Nephron (organoid): ENCODE results near the gene TSPAN7.

Source experiments
- H3K27ac Mint-ChIP-seq, 3 experiments: 2 replicates each; pipeline ENCODE4 v1.8.0; 2020; ENCODE audit warnings: mixed read lengths in 3 of 3, mild to moderate bottlenecking in 2 of 3, moderate library complexity in 1 of 3
- H3K27me3 Mint-ChIP-seq: 2 replicates; pipeline ENCODE4 v1.8.0; 2021; ENCODE audit warnings: low read depth, mild to moderate bottlenecking, moderate library complexity, mixed read lengths
- H3K36me3 Mint-ChIP-seq: 2 replicates; pipeline ENCODE4 v1.8.0; 2020; ENCODE audit warnings: low read depth, mixed read lengths
- H3K4me1 Mint-ChIP-seq: 2 replicates; pipeline ENCODE4 v1.8.0; 2020; ENCODE audit warnings: mixed read lengths
- H3K4me3 Mint-ChIP-seq, 3 experiments: 2 replicates each; pipeline ENCODE4 v1.8.0; 2020; ENCODE audit warnings: mild to moderate bottlenecking in 3 of 3, mixed read lengths in 3 of 3, moderate library complexity in 2 of 3
- H3K9me3 Mint-ChIP-seq: 2 replicates; pipeline ENCODE4 v1.8.0; 2020; ENCODE audit warnings: mixed read lengths
- CTCF ChIP-seq, 3 experiments: fragments of 200-600 bp; sonication (generic); IDR thresholded peaks; one replicate each; pipeline ENCODE4 v1.5.0; 2021; ENCODE audit warnings: antibody characterized with exemption in 3 of 3; ENCODE audit not compliant: unreplicated experiment in 3 of 3

The TSPAN7 gene

GRCh38 chrX:38726612-38727011 lies 165.3 kb downstream of the TSPAN7 start:
- no peaks in the 10 kb centered on the region for H3K9me3 Mint-ChIP-seq
- H3K27ac Mint-ChIP-seq: peak overlapping the region in 1 of 3 experiments; percentile 74
- no peak overlapping the region for H3K4me3 Mint-ChIP-seq
- no peaks in the 10 kb centered on the region for H3K4me1 Mint-ChIP-seq
- H3K27me3 Mint-ChIP-seq: no peaks in the 10 kb centered on the region
- no peaks in the 10 kb centered on the region for H3K36me3 Mint-ChIP-seq
- no peak for TF ChIP-seq CTCF (IDR thresholded peaks at IDR 0.05; ENCODE audit: unreplicated experiment in 3 of 3)

- no peaks in the 10 kb centered on the region for H3K4me1 Mint-ChIP-seq
Observed at GRCh38 chrX:38727668-38728067, 166.3 kb downstream of the TSPAN7 start.

DNA sequence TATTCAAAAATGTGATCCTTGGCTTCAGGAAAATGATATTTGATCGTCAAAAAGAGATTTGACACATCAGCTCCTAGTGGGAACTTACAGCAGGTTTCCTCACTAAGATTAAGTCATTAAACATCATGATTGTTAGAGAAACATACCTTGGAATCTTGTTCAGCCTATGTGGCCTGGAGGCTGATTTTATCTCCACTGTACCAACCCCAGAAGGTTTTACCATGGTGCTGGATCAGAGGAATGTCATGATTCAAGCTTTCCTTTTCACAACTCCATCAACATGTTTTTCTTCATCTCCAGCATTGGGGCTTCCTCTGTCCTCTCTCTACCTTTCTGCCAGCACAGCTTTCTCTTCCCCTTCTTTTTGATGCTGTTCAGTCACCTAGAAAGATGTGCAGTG lies 171.5 kb downstream of the TSPAN7 start:
- Mint-ChIP-seq H3K27me3 (no peaks in the 10 kb centered on the region), H3K9me3 (peaks cover 5% of the 10 kb centered on the region), H3K4me3 (no peak overlapping the region), H3K27ac (no peak overlapping the region), H3K36me3 (no peaks in the 10 kb centered on the region), H3K4me1 (no peaks in the 10 kb centered on the region)
- TF ChIP-seq CTCF (IDR thresholded peaks at IDR 0.05; ENCODE audit: unreplicated experiment in 3 of 3): no peak

More at GRCh38 chrX:38727668-38728067, 166.3 kb downstream of the TSPAN7 start:
- Mint-ChIP-seq H3K27me3 (no peaks in the 10 kb centered on the region), H3K27ac (no peak overlapping the region), H3K4me3 (no peak overlapping the region), H3K9me3 (no peaks in the 10 kb centered on the region), H3K36me3 (no peaks in the 10 kb centered on the region)
- no peak for TF ChIP-seq CTCF (IDR thresholded peaks at IDR 0.05; ENCODE audit: unreplicated experiment in 3 of 3)
